ENCODE data around the gene HPD. TPM values are rescaled to one million over a fixed set of nuclear protein-coding genes. Genes with fewer than 3 reads are reported as not detected.

HPD gene
- polyA plus RNA-seq, 1 of the 3 experiments (the other 2 are of a cell fraction), result 1.9 TPM

DNA sequence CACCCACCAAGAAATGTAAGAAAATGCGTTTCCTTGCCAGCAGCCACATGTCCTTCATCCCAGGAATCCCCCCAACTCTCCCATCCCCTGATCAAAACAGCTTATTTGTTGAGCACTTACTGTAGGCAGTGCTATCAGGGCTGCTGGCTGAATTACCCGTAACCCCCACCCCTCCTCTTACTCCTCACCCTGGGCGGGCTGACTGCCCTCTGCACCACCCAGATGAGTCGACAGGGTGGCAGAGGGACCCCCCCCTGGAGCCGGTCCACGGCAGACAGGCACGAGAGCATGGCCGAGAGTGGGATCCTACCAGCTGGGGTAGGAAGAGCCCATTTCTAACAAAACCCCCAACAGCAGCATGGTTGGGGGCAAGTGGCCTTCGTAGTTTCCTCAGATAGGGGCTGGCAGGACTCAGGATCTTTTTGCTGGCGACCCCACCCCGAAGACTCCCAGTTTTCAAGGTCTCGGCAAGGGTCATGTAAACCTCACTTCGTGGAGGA lies 64.1 kb downstream of the HPD start:
- H3K4me2 ChIP-seq, result peak overlapping the region; percentile 94
- H4K20me1 ChIP-seq (ENCODE audit: insufficient read depth), result no peaks in the 10 kb centered on the region; the same call in 1 of the 2 replicates
- peaks cover 8 to 11% of the 10 kb centered on the region in 2 experiments for H3K36me3 ChIP-seq (replicated peaks in 1 of 2; ENCODE audit: control insufficient read depth in 1 of 2, insufficient read depth in 2 of 2, low read length in 1 of 2)
- H3K9me2 ChIP-seq, result no peaks in the 10 kb centered on the region
- TF ChIP-seq, protein P1, sequence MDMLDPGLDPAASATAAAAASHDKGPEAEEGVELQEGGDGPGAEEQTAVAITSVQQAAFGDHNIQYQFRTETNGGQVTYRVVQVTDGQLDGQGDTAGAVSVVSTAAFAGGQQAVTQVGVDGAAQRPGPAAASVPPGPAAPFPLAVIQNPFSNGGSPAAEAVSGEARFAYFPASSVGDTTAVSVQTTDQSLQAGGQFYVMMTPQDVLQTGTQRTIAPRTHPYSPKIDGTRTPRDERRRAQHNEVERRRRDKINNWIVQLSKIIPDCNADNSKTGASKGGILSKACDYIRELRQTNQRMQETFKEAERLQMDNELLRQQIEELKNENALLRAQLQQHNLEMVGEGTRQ (IDR thresholded peaks at IDR 0.05; ENCODE audit: borderline replicate concordance, low read depth, low read length), result no peak
- TF ChIP-seq POLR2AphosphoS5 (IDR thresholded peaks at IDR 0.05; ENCODE audit: low read depth, low read length), result peak; percentile 12; the same call in 1 of the 2 replicates
- no peaks in the 10 kb centered on the region for H3K27me3 ChIP-seq (ENCODE audit: insufficient read depth)
- peak; percentile 58 for DNase-seq
- H3K79me2 ChIP-seq (ENCODE audit: insufficient read depth), result peaks cover 43% of the 10 kb centered on the region
- peaks cover 40 to 67% of the 10 kb centered on the region in 2 experiments for H3K4me1 ChIP-seq (ENCODE audit: control insufficient read depth in 1 of 2, insufficient read depth in 2 of 2, low read depth in 1 of 2, low read length in 1 of 2)
- H2AFZ ChIP-seq (ENCODE audit: low read depth), result no peak overlapping the region; the same call in 1 of the 2 replicates
- peaks cover 40% of the 10 kb centered on the region for H3F3A ChIP-seq (replicated peaks; ENCODE audit: insufficient read depth)
- H3K4me3 ChIP-seq (ENCODE audit: low read depth in 2 of 2, low read length in 1 of 2), result peak overlapping the region; percentile 54 to 61
- no peaks in the 10 kb centered on the region for H3K9me3 ChIP-seq
- POLR2A ChIA-PET, result interaction anchor here (1.5 to 7.0 kb wide), 9 partner anchors 9 to 94 kb away, joined by 4 to 79 read pairs (median 6); partner anchors contain the start of genes PSMD9, SETD1B and TMEM120B
- peak overlapping the region; percentile 82 to 99 for H3K27ac ChIP-seq (ENCODE audit: low read depth in 2 of 2, low read length in 1 of 2)
- CTCF ChIA-PET, result interaction anchor here (0.6 to 16.0 kb wide), 66 partner anchors 15 to 512 kb away, joined by 3 to 675 read pairs (median 5); partner anchors contain the start of genes BCL7A, HPD, PSMD9 and SETD1B
- H3K9ac ChIP-seq, result peak overlapping the region; percentile 48; the same call in 1 of the 2 replicates
- WGBS (ENCODE audit: low lambda C conversion rate), result 0% methylated on average over 3 of the region's 13 CpGs

DNA sequence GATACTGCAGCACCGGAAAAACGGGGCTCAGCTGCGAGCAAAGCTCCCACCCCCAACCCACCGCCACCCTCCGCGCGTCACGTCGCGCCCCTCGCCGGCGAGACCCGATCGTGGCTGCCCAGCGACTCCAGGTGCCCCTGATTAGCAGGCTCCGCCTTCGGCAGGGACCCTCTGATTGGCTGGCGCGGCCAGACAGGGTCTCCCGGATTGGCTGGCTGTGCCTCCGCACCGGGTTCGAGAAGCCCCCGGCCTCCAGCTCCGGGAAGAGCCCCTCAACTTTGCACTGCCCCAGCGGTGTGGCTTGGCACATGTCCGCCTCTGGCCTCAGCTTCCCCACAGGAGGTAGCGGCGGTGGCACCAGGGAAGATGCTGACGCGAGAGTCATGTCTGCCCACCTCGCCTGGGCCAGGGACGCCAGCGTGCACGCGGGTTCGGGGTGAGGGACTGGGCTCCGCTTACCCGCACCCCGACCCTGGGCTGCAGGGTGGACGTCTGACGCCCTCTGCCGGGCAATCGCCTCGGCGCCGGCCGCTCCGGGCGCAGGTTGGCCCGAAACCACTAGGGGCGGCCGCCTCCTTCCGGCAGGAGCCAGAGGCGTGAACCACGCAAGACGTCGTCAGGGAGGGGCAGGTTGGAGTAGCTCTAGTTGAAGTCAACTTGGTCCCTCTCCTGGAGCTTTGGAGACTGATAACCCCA lies 64.7 kb downstream of the HPD start:
- peak; percentile 94 for DNase-seq
- Histone ChIP-seq H3K27ac (ENCODE audit: low read depth in 2 of 2, low read length in 1 of 2) (peak overlapping the region; percentile 82 to 99), H3K27me3 (ENCODE audit: insufficient read depth) (no peaks in the 10 kb centered on the region), H3F3A (replicated peaks; ENCODE audit: insufficient read depth) (peaks cover 37% of the 10 kb centered on the region), H3K4me3 (ENCODE audit: low read depth in 2 of 2, low read length in 1 of 2) (peak overlapping the region; percentile 54 to 61), H2AFZ (ENCODE audit: low read depth) (peak overlapping the region; percentile 73; the same call in 1 of the 2 replicates), H3K4me1 (ENCODE audit: control insufficient read depth in 1 of 2, insufficient read depth in 2 of 2, low read depth in 1 of 2, low read length in 1 of 2) (peaks cover 36 to 62% of the 10 kb centered on the region in 2 experiments), H3K4me2 (peak overlapping the region; percentile 94), H3K9ac (peak overlapping the region; percentile 48; the same call in 1 of the 2 replicates), H4K20me1 (ENCODE audit: insufficient read depth) (no peaks in the 10 kb centered on the region; the same call in 1 of the 2 replicates), H3K36me3 (replicated peaks in 1 of 2; ENCODE audit: control insufficient read depth in 1 of 2, insufficient read depth in 2 of 2, low read length in 1 of 2) (peaks cover 8 to 10% of the 10 kb centered on the region in 2 experiments), H3K9me2 (no peaks in the 10 kb centered on the region), H3K79me2 (ENCODE audit: insufficient read depth) (peaks cover 39% of the 10 kb centered on the region), H3K9me3 (no peaks in the 10 kb centered on the region)
- ChIA-PET CTCF (interaction anchor here (0.6 to 16.0 kb wide), 75 partner anchors 16 to 755 kb away, joined by 3 to 675 read pairs (median 4); partner anchors contain the start of genes BCL7A, HPD, OASL and PSMD9), POLR2A (interaction anchor here (1.5 to 7.0 kb wide), 9 partner anchors 10 to 94 kb away, joined by 4 to 79 read pairs (median 6); partner anchors contain the start of genes PSMD9, SETD1B and TMEM120B)
- WGBS (ENCODE audit: low lambda C conversion rate), result 0% methylated on average over 2 of the region's 59 CpGs
- TF ChIP-seq CHD2 (IDR thresholded peaks at IDR 0.05; ENCODE audit: low read length, partially characterized antibody) (peak; percentile 45), SIN3A (IDR thresholded peaks at IDR 0.05; ENCODE audit: borderline replicate concordance, low read depth, low read length) (peak; percentile 87; the same call in 1 of the 2 replicates), RXRA (IDR thresholded peaks at IDR 0.05; ENCODE audit: borderline replicate concordance, low read depth) (no peak), ELF1 (IDR thresholded peaks at IDR 0.05) (peak; percentile 64; the same call in 1 of the 2 replicates), MXI1 (IDR thresholded peaks at IDR 0.05; ENCODE audit: low read depth, low read length) (peak; percentile 74; the same call in 1 of the 2 replicates), EP300 (IDR thresholded peaks at IDR 0.05; ENCODE audit: borderline replicate concordance in 1 of 2, low read depth in 1 of 2, low read length in 1 of 2) (peak in 1 of 2 experiments; percentile 9; a peak in 1 of 4 replicates), TEAD4 (IDR thresholded peaks at IDR 0.05; ENCODE audit: borderline replicate concordance, insufficient read depth) (no peak), GATA2 (CRISPR knock-in tag; IDR thresholded peaks at IDR 0.05) (no peak), FOXM1 (IDR thresholded peaks at IDR 0.05; ENCODE audit: low read depth) (no peak), SMC3 (IDR thresholded peaks at IDR 0.05; ENCODE audit: low read depth, low read length) (peak; percentile 89), TCF12 (IDR thresholded peaks at IDR 0.05) (peak; percentile 7; the same call in 1 of the 2 replicates), NFIC (IDR thresholded peaks at IDR 0.05; ENCODE audit: borderline replicate concordance) (peak; percentile 31; the same call in 1 of the 2 replicates), GABPA (IDR thresholded peaks at IDR 0.05; ENCODE audit: low read depth) (peak; percentile 50; the same call in 1 of the 2 replicates)
- TF ChIP-seq, protein P2, sequence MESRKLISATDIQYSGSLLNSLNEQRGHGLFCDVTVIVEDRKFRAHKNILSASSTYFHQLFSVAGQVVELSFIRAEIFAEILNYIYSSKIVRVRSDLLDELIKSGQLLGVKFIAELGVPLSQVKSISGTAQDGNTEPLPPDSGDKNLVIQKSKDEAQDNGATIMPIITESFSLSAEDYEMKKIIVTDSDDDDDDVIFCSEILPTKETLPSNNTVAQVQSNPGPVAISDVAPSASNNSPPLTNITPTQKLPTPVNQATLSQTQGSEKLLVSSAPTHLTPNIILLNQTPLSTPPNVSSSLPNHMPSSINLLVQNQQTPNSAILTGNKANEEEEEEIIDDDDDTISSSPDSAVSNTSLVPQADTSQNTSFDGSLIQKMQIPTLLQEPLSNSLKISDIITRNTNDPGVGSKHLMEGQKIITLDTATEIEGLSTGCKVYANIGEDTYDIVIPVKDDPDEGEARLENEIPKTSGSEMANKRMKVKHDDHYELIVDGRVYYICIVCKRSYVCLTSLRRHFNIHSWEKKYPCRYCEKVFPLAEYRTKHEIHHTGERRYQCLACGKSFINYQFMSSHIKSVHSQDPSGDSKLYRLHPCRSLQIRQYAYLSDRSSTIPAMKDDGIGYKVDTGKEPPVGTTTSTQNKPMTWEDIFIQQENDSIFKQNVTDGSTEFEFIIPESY (IDR thresholded peaks at IDR 0.05; ENCODE audit: borderline replicate concordance, low read depth), result no peak
- TF ChIP-seq, protein P3, sequence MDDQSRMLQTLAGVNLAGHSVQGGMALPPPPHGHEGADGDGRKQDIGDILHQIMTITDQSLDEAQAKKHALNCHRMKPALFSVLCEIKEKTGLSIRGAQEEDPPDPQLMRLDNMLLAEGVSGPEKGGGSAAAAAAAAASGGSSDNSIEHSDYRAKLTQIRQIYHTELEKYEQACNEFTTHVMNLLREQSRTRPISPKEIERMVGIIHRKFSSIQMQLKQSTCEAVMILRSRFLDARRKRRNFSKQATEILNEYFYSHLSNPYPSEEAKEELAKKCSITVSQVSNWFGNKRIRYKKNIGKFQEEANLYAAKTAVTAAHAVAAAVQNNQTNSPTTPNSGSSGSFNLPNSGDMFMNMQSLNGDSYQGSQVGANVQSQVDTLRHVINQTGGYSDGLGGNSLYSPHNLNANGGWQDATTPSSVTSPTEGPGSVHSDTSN (IDR thresholded peaks at IDR 0.05), result peak; percentile 40; the same call in 1 of the 2 replicates
- TF ChIP-seq, protein P4, sequence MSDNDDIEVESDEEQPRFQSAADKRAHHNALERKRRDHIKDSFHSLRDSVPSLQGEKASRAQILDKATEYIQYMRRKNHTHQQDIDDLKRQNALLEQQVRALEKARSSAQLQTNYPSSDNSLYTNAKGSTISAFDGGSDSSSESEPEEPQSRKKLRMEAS (IDR thresholded peaks at IDR 0.05; ENCODE audit: low read depth), result peak; percentile 85
- TF ChIP-seq, protein P5, sequence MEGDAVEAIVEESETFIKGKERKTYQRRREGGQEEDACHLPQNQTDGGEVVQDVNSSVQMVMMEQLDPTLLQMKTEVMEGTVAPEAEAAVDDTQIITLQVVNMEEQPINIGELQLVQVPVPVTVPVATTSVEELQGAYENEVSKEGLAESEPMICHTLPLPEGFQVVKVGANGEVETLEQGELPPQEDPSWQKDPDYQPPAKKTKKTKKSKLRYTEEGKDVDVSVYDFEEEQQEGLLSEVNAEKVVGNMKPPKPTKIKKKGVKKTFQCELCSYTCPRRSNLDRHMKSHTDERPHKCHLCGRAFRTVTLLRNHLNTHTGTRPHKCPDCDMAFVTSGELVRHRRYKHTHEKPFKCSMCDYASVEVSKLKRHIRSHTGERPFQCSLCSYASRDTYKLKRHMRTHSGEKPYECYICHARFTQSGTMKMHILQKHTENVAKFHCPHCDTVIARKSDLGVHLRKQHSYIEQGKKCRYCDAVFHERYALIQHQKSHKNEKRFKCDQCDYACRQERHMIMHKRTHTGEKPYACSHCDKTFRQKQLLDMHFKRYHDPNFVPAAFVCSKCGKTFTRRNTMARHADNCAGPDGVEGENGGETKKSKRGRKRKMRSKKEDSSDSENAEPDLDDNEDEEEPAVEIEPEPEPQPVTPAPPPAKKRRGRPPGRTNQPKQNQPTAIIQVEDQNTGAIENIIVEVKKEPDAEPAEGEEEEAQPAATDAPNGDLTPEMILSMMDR (IDR thresholded peaks at IDR 0.05), result peak; percentile 97
